Measurements from ENCODE around the gene GJB3.

DNA sequence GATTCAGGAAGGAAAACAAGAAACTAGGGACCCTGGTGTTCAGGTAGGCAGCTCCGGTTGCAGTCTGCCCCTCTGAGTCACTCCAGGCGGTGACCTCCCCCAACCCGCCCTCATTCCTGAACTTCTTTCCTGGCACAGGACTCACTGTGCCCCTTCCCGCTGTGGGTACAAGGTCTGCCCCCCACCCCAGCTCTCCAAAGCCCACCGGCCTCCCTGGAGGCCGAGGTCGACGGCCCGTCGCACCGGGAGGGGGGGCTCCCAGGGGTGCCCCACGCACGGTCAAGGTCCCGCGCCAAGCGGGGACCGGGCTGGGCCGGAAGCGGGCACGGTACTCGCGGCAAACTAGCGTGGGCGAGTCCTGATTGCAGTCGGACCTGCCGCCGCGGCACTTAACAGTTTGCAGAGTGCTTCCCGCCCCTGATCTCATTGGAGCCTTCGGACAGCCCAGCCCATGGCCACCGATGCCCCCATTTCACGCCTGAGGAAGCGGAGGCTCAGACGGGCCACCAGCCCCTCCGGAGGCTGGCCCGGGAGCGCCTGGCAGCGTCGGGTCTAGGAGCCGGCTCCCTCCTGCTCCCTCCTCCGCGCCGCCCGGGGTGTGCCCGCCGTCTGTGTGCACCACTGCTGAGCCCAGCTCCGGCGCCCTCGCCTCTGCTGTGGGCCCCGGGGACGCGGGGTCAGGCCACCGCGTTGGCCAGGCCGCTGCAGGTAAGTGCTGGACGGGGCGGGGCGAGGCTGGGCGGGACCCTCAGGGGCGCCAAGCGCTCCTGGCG lies at the start of gene GJB3:
- TF ChIP-seq, protein P1, sequence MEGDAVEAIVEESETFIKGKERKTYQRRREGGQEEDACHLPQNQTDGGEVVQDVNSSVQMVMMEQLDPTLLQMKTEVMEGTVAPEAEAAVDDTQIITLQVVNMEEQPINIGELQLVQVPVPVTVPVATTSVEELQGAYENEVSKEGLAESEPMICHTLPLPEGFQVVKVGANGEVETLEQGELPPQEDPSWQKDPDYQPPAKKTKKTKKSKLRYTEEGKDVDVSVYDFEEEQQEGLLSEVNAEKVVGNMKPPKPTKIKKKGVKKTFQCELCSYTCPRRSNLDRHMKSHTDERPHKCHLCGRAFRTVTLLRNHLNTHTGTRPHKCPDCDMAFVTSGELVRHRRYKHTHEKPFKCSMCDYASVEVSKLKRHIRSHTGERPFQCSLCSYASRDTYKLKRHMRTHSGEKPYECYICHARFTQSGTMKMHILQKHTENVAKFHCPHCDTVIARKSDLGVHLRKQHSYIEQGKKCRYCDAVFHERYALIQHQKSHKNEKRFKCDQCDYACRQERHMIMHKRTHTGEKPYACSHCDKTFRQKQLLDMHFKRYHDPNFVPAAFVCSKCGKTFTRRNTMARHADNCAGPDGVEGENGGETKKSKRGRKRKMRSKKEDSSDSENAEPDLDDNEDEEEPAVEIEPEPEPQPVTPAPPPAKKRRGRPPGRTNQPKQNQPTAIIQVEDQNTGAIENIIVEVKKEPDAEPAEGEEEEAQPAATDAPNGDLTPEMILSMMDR (IDR thresholded peaks at IDR 0.05 in 2 of 3, conservative IDR thresholded peaks at IDR 0.05 in 1 of 3; ENCODE audit: control insufficient read depth in 2 of 3, extremely low read depth in 1 of 3, insufficient read depth in 1 of 3, low read depth in 3 of 3, low read length in 3 of 3): no peak
- no peak for TF ChIP-seq NBN (IDR thresholded peaks at IDR 0.05)
- no peak for TF ChIP-seq SIN3A (IDR thresholded peaks at IDR 0.05; ENCODE audit: low read depth, low read length)
- no peak for TF ChIP-seq SMAD1 (IDR thresholded peaks at IDR 0.05; ENCODE audit: low read depth, partially characterized antibody)
- TF ChIP-seq CREB1 (IDR thresholded peaks at IDR 0.05; ENCODE audit: low read depth): no peak
- TF ChIP-seq EZH2 (IDR thresholded peaks at IDR 0.05; ENCODE audit: borderline replicate concordance, control insufficient read depth, low read depth, low read length): no peak
- TF ChIP-seq EP300 (IDR thresholded peaks at IDR 0.05; ENCODE audit: borderline replicate concordance in 1 of 2, control insufficient read depth in 1 of 2, low read depth in 2 of 2, low read length in 2 of 2): no peak
- no peak for TF ChIP-seq POLR2AphosphoS5 (IDR thresholded peaks at IDR 0.05; ENCODE audit: low read length)
- no peak for TF ChIP-seq MXI1 (IDR thresholded peaks at IDR 0.05; ENCODE audit: low read depth, low read length)
- no peak for TF ChIP-seq POLR2A (IDR thresholded peaks at IDR 0.05; ENCODE audit: low read depth, low read length)
- TF ChIP-seq JUND (IDR thresholded peaks at IDR 0.05; ENCODE audit: low read depth, low read length): no peak
- TF ChIP-seq RB1 (IDR thresholded peaks at IDR 0.05; ENCODE audit: borderline replicate concordance): no peak
- TF ChIP-seq FOS (IDR thresholded peaks at IDR 0.05; ENCODE audit: borderline replicate concordance, extremely low read depth, insufficient read length): no peak
- TF ChIP-seq RAD21 (IDR thresholded peaks at IDR 0.05; ENCODE audit: insufficient read depth, low read depth, low read length): no peak
